IPS-20b (cell line): Measurements from ENCODE around the gene ZNRF3.

Source experiments
- H3K27ac ChIP-seq: one replicate; pipeline ENCODE4 v1.5.1; 2013; ENCODE audit warnings: low read length
- H3K27me3 ChIP-seq: 2 replicates; pipeline ENCODE4 v1.6.1; 2013; ENCODE audit warnings: mild to moderate bottlenecking, low read length, inconsistent platforms; ENCODE audit not compliant: insufficient read depth
- H3K36me3 ChIP-seq: 2 replicates; pipeline ENCODE4 v1.6.1; 2013; ENCODE audit warnings: low read depth, mild to moderate bottlenecking, inconsistent platforms, low read length, moderate library complexity; ENCODE audit not compliant: insufficient read depth
- H3K4me1 ChIP-seq: 2 replicates; pipeline ENCODE4 v1.6.1; 2013; ENCODE audit warnings: mild to moderate bottlenecking, control low read depth, inconsistent platforms, low read length, moderate library complexity; ENCODE audit not compliant: insufficient read depth
- H3K4me3 ChIP-seq: 2 replicates; pipeline ENCODE4 v1.5.1; 2013; ENCODE audit warnings: mild to moderate bottlenecking, low read length, inconsistent platforms
- H3K9ac ChIP-seq: 2 replicates; pipeline ENCODE4 v1.6.1; 2013; ENCODE audit warnings: low read depth, mild to moderate bottlenecking, inconsistent platforms, low read length, moderate library complexity
- H3K9me3 ChIP-seq: 2 replicates; pipeline ENCODE4 v1.6.1; 2013; ENCODE audit warnings: mild to moderate bottlenecking, low read depth, low read length, inconsistent platforms; ENCODE audit not compliant: insufficient read depth

Gene ZNRF3

GRCh38 chr22:29023172-29023796 lies 139.9 kb downstream of the ZNRF3 start:
- Histone ChIP-seq H3K36me3 (peaks cover 5% of the 10 kb centered on the region; the same call in 1 of the 2 replicates), H3K4me3 (no peak overlapping the region), H3K4me1 (peaks cover 9% of the 10 kb centered on the region; the same call in 1 of the 2 replicates), H3K27ac (no peak overlapping the region), H3K9ac (no peak overlapping the region), H3K27me3 (no peaks in the 10 kb centered on the region), H3K9me3 (no peaks in the 10 kb centered on the region)

GRCh38 chr22:29026579-29026978 lies 143.2 kb downstream of the ZNRF3 start:
- Histone ChIP-seq H3K27ac (no peak overlapping the region), H3K9ac (no peak overlapping the region), H3K36me3 (peaks cover 5% of the 10 kb centered on the region; the same call in 1 of the 2 replicates), H3K4me3 (no peak overlapping the region), H3K9me3 (no peaks in the 10 kb centered on the region), H3K27me3 (no peaks in the 10 kb centered on the region), H3K4me1 (peaks cover 23% of the 10 kb centered on the region)

- Histone ChIP-seq H3K27me3 (no peaks in the 10 kb centered on the region), H3K4me3 (no peak overlapping the region), H3K4me1 (peaks cover 25% of the 10 kb centered on the region), H3K9ac (no peak overlapping the region), H3K9me3 (no peaks in the 10 kb centered on the region), H3K27ac (no peak overlapping the region), H3K36me3 (peaks cover 5% of the 10 kb centered on the region; the same call in 1 of the 2 replicates)
Measured at GRCh38 chr22:29028468-29028867, 145.1 kb downstream of the ZNRF3 start.

- peaks cover 25% of the 10 kb centered on the region for H3K4me1 ChIP-seq
- H3K9ac ChIP-seq = peak overlapping the region; percentile 69; the same call in 1 of the 2 replicates
- no peaks in the 10 kb centered on the region for H3K9me3 ChIP-seq
- H3K36me3 ChIP-seq = peaks cover 5% of the 10 kb centered on the region; the same call in 1 of the 2 replicates
- no peaks in the 10 kb centered on the region for H3K27me3 ChIP-seq
- H3K4me3 ChIP-seq = peak overlapping the region; percentile 82
- H3K27ac ChIP-seq = no peak overlapping the region
Measured at GRCh38 chr22:29029202-29030000, 146.0 kb downstream of the ZNRF3 start.

GRCh38 chr22:29030016-29030617 lies 146.7 kb downstream of the ZNRF3 start:
- Histone ChIP-seq H3K9ac (peak overlapping the region; percentile 69; the same call in 1 of the 2 replicates), H3K4me3 (peak overlapping the region; percentile 82), H3K36me3 (peaks cover 5% of the 10 kb centered on the region; the same call in 1 of the 2 replicates), H3K27me3 (no peaks in the 10 kb centered on the region), H3K27ac (peak overlapping the region; percentile 59), H3K4me1 (peaks cover 25% of the 10 kb centered on the region), H3K9me3 (no peaks in the 10 kb centered on the region)

- H3K9me3 ChIP-seq = no peaks in the 10 kb centered on the region
- peak overlapping the region; percentile 59 for H3K27ac ChIP-seq
- H3K27me3 ChIP-seq = no peaks in the 10 kb centered on the region
- peak overlapping the region; percentile 69; the same call in 1 of the 2 replicates for H3K9ac ChIP-seq
- peaks cover 25% of the 10 kb centered on the region for H3K4me1 ChIP-seq
- H3K36me3 ChIP-seq = peaks cover 5% of the 10 kb centered on the region; the same call in 1 of the 2 replicates
- peak overlapping the region; percentile 82 for H3K4me3 ChIP-seq
Measured at GRCh38 chr22:29030618-29031226, 147.3 kb downstream of the ZNRF3 start.

- H3K9ac ChIP-seq = peak overlapping the region; percentile 69; the same call in 1 of the 2 replicates
- no peaks in the 10 kb centered on the region for H3K27me3 ChIP-seq
- peaks cover 5% of the 10 kb centered on the region; the same call in 1 of the 2 replicates for H3K36me3 ChIP-seq
- H3K4me1 ChIP-seq = peaks cover 25% of the 10 kb centered on the region
- peak overlapping the region; percentile 54 for H3K27ac ChIP-seq
- peak overlapping the region; percentile 82; the same call in 1 of the 2 replicates for H3K4me3 ChIP-seq
- no peaks in the 10 kb centered on the region for H3K9me3 ChIP-seq
Measured at GRCh38 chr22:29031227-29032011, 148.0 kb downstream of the ZNRF3 start.

GRCh38 chr22:29032014-29032475 lies 148.7 kb downstream of the ZNRF3 start:
- no peaks in the 10 kb centered on the region for H3K9me3 ChIP-seq
- H3K27ac ChIP-seq = peak overlapping the region; percentile 54

GRCh38 chr22:29032584-29032983 lies 149.2 kb downstream of the ZNRF3 start:
- H3K36me3 ChIP-seq = no peaks in the 10 kb centered on the region
- H3K27ac ChIP-seq = no peak overlapping the region
- H3K9ac ChIP-seq = no peak overlapping the region

More at GRCh38 chr22:29032014-29032475, 148.7 kb downstream of the ZNRF3 start:
- H3K36me3 ChIP-seq = no peaks in the 10 kb centered on the region
- H3K4me1 ChIP-seq = peaks cover 25% of the 10 kb centered on the region
- H3K9ac ChIP-seq = peak overlapping the region; percentile 69; the same call in 1 of the 2 replicates
- H3K4me3 ChIP-seq = no peak overlapping the region
- H3K27me3 ChIP-seq = no peaks in the 10 kb centered on the region

GRCh38 chr22:29037340-29037932 lies 154.1 kb downstream of the ZNRF3 start:
- H3K36me3 ChIP-seq = no peaks in the 10 kb centered on the region
- no peak overlapping the region for H3K4me3 ChIP-seq
- no peaks in the 10 kb centered on the region for H3K27me3 ChIP-seq
- no peak overlapping the region for H3K9ac ChIP-seq
- no peak overlapping the region for H3K27ac ChIP-seq
- H3K4me1 ChIP-seq = peaks cover 6% of the 10 kb centered on the region
- no peaks in the 10 kb centered on the region for H3K9me3 ChIP-seq

More at GRCh38 chr22:29032584-29032983, 149.2 kb downstream of the ZNRF3 start:
- Histone ChIP-seq H3K9me3 (no peaks in the 10 kb centered on the region), H3K4me3 (no peak overlapping the region), H3K27me3 (no peaks in the 10 kb centered on the region), H3K4me1 (peaks cover 25% of the 10 kb centered on the region)
